HG02678 (cell line): ENCODE data around the gene ZBTB46.
"Not testable (repeated sequence)": the region's sequence is repeated elsewhere in the genome, so short reads cannot be mapped to it uniquely, and the experiment has no call there.

Experiments
- ATAC-seq: cut with Tn5 transposase; IDR thresholded peaks from one replicate; pipeline ENCODE4 v1.9.1; 2021; ENCODE audit warnings: mild to moderate bottlenecking, moderate library complexity; ENCODE audit not compliant: unreplicated experiment

Gene ZBTB46

GRCh38 chr20:63791497-63792156 lies 39.4 kb downstream of the ZBTB46 start:
- no peak for ATAC-seq

- no peak for ATAC-seq
Measured at GRCh38 chr20:63790572-63791168, 40.4 kb downstream of the ZBTB46 start.

GRCh38 chr20:63789836-63790571 lies 41.1 kb downstream of the ZBTB46 start:
- no peak for ATAC-seq

GRCh38 chr20:63787749-63788148 lies 43.3 kb downstream of the ZBTB46 start:
- ATAC-seq, result no peak

- ATAC-seq, result no peak
Measured at GRCh38 chr20:63787302-63787701, 43.8 kb downstream of the ZBTB46 start.

- no peak for ATAC-seq
Measured at GRCh38 chr20:63785691-63786131, 45.4 kb downstream of the ZBTB46 start.

GRCh38 chr20:63783970-63784369 lies 47.1 kb downstream of the ZBTB46 start:
- no peak for ATAC-seq

- ATAC-seq, result no peak
Measured at GRCh38 chr20:63782521-63782971, 48.5 kb downstream of the ZBTB46 start.

- ATAC-seq, result no peak
Measured at GRCh38 chr20:63782051-63782471, 49.0 kb downstream of the ZBTB46 start.

- ATAC-seq, result no peak
Measured at GRCh38 chr20:63781181-63781580, 49.9 kb downstream of the ZBTB46 start.

- no peak for ATAC-seq
Measured at GRCh38 chr20:63778857-63779256, 52.2 kb downstream of the ZBTB46 start.

GRCh38 chr20:63778034-63778752 lies 52.9 kb downstream of the ZBTB46 start:
- no peak for ATAC-seq

GRCh38 chr20:63777614-63778013 lies 53.5 kb downstream of the ZBTB46 start:
- ATAC-seq, result no peak

- not testable (repeated sequence) for ATAC-seq
Measured at GRCh38 chr20:63776875-63777274, 54.2 kb downstream of the ZBTB46 start.

- no peak for ATAC-seq
Measured at GRCh38 chr20:63775096-63775978, 55.7 kb downstream of the ZBTB46 start.

GRCh38 chr20:63774306-63774705 lies 56.8 kb downstream of the ZBTB46 start:
- ATAC-seq, result no peak

- no peak for ATAC-seq
Measured at GRCh38 chr20:63773571-63774241, 57.4 kb downstream of the ZBTB46 start.

GRCh38 chr20:63772781-63773518 lies 58.1 kb downstream of the ZBTB46 start:
- no peak for ATAC-seq
